Stimulated activated naive CD4-positive, alpha-beta T cell treated with Interleukin-2 at 50 U/mL for 16 hours (primary cell): ENCODE data around the gene ZNF567.
"Not testable (repeated sequence)": the region's sequence is repeated elsewhere in the genome, so short reads cannot be mapped to it uniquely, and the experiment has no call there.

Source experiments
- DNase-seq: peaks from one replicate; lab custom pipeline; 2025; lab: John Stamatoyannopoulos, UW

Gene ZNF567

DNA sequence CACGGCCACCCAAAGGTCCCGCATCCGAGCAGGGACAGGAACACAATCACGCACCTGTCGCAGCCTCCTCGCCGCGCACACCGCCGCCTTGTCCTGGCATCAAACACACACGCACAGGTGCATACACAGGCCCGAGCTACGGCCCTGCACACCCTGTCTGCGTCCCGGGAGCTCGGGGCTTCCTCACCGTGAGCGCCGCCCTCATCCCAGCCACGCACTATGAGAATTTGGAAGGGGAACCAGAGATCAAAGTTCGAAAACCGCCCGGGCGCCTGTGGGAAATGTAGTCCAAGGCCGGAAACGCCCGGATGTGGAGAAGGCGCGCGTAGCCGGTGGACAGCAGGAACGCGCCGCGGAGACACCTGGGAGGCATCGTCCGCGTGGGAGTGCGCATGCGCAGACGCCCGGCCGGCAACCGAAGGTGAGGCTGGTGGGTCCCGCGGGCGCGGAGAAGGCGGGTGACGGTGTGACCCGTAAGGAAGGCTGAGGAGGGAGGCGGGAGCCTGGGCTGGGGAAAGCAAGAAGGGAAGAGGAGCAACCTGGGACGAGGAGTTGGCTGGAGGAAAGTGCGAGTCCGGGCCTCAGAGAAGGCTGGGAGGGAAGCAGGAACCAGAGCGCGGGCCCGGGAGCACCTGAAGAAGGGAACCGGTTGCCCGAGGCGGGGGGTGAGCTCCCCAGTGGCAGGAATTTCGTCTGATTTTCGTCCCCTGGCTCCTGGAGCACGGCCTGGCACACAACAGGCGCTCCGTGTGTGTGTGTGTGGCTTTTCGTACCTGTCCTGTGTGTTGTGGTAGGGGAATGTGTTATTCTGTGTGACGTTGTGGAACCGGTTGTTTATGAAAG lies at the start of gene ZNF567:
Gene ZNF567, plus strand, starts transcription at position 399 of the 843 bp plus-strand sequence. CDS start 7,256 bp downstream, outside the sequence.
- DNase-seq: peak; percentile 97

DNA sequence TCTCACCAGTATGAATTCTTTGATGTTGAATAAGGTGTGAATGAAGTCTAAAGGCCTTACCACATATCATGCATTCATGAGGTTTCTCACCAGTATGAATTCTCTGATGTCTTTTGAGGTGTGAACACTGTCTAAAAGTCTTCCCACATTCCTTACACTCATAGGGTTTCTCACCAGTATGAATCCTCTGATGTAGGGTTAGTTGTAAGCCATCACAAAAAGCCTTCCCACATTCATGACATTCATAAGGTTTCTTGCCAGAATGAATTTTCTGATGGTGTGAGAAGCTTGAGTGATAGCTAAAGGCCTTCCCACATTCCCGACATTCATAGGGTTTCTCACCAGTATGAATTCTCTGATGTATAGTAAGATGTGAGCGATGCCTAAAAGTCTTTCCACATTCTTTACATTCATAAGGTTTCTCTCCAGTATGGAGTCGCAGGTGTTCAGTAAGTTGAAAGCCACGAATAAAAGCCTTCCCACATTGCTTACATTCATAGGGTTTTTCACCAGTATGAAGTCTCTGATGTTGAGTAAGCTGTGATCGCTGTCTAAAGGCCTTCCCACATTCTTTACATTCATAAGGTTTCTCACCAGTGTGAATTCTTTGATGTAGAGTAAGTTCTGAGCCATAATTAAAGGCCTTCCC lies 48.4 kb upstream of the ZNF567 start:
- no peak for DNase-seq

- no peak for DNase-seq
These were observed 40.7 kb upstream of the ZNF567 start for GRCh38 chr19:36646746-36647145.

DNA sequence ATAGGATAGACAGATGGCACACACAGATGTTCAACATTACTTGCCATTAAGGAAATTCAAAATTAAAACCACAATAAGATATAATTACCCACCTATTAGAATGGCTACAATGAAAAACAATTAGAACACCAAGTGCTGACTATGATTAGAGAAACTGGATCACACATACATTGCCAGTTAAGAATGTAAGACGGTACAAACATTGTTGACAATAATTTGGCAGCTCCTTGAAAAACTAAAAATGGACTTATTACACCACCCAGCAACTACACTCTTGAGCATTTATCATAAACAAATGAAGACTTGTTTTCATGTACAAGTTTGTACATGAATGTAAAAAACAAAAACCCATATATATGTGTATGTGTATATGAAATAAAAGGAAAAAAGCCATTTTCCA lies 34.5 kb upstream of the ZNF567 start:
- no peak for DNase-seq

- DNase-seq: no peak
These were observed 21.6 kb upstream of the ZNF567 start for GRCh38 chr19:36665832-36666231.

DNA sequence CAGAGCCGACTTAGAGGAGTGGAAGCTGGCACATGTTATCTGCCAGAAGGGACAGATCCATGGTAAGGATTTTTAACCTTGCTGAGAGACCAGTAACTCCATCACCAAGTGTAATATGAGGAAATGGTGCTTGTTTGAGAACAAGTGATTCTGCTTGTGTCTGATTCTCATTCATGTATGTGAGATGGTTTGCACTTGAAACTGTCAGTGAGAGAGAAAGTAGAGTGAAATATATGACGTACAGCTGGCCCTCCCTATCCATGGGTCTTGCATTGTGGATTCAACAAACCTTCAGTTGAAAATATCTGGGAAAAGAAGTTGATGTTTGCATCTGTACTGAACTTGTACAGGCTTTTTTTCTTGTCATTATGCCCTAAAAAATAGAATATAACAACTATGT lies 18.8 kb upstream of the ZNF567 start:
- no peak for DNase-seq

DNA sequence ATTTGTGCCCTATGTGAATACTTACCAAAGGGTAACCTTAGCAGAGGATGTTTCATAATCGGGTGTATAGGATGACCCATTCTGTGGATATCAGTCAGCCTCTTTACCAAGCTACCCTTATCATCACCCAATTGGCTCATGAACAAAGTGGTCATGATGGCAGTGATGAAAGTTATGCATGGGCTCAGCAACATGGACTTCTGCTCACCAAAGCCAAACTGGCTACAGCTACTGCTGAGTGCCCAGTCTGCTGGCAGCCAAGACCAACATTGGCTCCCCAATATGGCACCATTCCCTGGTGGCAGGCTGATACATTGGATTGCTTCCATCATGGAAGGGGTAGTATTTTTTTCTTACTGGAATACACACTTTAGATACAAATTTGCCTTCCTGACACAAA lies 15.0 kb upstream of the ZNF567 start:
- DNase-seq: no peak

- DNase-seq: no peak
These were observed 13.2 kb upstream of the ZNF567 start for GRCh38 chr19:36674201-36674600.

DNA sequence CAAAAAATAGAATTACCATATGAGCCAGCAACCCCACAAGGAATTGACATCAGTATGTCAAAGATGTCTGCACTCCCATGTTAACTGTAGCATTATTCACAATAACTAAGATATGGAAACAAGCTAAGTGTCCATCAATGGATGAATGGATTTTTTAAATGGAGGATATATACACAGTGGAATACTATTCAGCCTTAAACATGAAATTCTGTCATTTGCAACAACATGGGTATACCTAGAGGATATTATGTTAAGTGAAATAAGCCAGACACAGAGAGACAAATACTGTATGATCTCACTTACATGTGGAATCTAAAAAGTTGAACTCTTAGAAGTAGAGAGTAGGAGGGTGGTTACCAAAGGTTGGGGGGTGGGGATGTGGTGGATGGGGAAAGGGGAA lies 8.0 kb upstream of the ZNF567 start:
- DNase-seq: no peak

DNA sequence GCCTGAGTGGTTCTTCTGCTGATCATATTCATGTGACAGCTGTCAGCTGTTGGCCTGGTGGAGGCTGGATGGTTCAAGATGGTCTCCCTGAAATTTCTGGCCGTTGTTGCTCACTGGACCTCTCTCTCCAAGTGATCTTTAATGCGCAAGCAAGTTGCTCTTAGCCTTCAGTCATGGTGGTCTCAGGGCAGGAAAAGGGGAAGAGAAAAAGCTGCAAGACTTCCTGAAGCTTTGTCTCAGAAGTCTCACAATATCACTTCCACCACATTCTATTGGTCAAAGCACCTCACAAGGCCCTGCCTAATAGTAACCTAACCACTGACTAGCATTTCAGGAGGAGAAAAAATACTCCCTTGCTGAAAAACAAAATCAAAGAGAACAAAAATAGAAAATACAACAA lies 1.6 kb upstream of the ZNF567 start:
- no peak for DNase-seq

DNA sequence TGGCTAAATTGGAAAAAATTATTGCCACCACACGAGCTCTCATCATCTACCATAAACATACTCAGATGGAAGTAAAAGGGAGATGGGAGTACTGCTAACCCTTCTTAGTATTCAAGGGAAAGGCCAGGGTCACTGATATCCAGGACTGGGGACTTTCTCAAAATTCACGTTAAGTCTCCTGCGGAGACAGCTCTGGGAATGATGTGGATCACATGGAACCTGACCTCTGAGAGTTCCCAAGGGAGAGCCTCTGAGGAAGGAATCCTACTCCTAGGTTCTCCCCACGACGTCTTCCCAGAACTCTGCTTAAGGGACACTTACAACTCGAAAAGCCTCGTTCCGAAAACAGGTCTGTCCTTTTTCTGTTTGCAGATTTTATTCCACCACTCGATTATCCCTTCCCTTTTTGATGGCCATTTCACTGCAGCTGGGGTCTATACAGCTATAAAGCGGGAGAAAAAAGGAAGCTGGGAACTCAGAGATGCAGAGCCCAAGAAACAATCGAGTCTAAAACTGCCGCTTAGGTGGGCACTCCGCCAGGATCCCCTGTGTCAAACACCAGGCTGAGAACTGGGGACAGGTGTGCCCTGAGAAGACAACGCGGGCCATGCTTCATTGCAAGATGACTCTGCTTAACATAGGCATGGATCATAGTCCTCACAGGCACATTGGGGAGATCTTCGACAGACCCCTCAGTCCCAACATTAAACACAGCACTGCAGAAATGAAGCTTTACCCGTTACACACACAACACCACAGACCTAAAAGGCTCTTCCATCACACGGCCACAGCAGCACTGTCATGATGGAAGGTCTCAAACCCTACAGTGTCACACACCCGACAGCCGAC lies 823 bp upstream of the ZNF567 start:
- no peak for DNase-seq

DNA sequence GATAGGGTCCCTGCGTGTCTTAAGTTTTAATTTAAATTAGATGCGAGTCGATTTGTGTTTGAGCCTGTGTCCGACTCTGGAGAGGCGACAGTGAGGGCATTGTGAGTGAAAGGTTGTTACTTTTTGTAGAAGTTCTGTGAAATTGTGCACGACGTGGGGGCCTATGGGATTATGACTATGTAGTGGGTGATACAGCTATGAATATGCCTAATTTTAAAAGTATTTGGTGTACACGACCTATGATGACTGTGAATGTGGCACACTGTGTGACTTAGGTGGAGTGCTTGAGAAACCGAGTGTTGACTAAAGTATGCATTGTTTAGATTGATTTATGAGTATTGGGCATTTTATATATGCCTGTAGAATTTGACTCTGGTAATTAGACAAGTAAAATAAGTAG lies 646 bp downstream of the ZNF567 start:
- DNase-seq: no peak

GRCh38 chr19:36707134-36707533 lies 19.7 kb downstream of the ZNF567 start:
- DNase-seq: no peak

GRCh38 chr19:36709423-36709822 lies 22.0 kb downstream of the ZNF567 start:
- DNase-seq: no peak

DNA sequence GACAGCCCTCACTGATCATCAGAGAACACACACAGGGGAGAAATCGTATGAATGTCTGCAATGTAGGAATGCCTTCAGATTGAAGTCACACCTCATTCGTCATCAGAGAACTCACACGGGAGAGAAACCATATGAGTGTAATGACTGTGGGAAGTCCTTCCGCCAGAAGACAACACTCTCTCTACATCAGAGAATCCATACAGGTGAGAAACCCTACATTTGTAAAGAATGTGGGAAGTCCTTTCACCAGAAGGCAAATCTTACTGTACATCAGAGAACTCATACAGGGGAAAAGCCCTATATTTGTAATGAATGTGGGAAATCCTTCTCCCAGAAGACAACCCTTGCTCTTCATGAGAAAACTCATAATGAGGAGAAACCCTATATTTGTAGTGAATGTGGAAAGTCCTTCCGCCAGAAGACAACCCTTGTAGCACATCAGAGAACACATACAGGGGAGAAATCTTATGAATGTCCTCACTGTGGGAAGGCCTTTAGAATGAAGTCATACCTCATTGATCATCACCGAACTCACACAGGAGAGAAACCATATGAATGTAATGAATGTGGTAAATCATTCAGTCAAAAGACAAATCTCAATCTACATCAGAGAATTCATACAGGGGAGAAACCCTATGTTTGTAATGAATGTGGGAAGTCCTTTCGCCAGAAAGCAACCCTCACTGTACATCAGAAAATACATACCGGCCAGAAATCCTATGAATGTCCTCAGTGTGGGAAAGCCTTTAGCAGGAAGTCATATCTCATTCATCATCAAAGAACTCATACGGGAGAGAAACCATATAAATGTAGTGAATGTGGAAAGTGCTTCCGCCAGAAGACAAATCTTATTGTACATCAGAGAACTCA lies 32.5 kb downstream of the ZNF567 start:
- DNase-seq: no peak

DNA sequence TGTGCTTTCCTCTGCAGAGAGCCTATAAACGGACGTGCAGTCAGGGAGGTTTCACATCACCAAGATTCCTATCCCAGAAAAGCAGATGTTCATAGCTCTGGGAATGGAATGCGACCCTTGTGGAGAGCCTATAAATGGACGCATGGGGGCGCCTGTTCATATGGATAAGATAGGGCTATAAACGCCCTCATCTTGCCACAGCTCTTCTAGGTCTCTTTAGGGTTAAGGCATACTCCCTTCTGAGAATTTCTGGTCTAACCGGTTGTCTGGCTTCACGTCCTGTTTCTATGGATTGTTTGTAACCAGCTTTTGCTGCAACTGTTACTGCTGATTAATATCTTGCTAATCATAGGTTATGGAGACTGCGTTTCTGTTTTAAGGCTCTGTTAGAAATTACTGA lies 48.8 kb downstream of the ZNF567 start:
- DNase-seq: not testable (repeated sequence)

DNA sequence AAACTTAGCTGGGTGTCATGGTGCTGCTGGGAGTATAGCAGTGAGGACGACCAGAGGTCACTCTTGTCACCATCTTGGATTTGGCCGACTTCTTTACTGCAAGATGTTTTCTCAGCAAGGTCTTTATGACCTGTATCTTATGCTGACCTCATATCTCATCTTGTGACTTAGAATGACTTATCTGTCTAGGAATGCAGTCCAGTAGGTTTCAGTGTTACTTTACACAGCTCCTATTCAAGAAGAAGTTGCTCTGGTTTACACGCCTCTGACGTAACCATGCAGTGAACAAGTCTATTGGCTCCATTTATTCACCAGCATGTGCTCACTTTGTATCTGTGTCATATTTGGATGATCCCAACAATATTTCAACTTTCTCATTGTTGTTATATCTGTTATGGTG lies 58.5 kb downstream of the ZNF567 start:
- DNase-seq: no peak

DNA sequence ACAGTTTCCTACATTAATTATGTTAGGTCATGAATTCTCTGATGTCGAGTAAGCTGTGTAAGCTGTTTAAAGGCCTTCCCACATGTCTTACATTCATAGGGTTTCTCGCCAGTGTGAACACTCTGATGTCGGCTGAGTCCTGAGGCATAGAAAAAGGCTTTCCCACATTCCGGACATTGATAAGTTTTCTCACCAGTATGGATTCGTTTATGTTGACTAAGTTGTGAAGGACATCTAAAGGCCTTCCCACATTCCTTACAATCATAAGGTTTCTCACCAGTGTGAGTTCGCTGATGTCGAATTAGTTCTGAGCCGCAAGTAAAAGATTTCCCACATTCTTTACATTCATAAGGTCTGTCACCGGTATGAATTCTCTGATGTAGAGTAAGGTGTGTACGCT lies 60.3 kb downstream of the ZNF567 start:
- DNase-seq: no peak

DNA sequence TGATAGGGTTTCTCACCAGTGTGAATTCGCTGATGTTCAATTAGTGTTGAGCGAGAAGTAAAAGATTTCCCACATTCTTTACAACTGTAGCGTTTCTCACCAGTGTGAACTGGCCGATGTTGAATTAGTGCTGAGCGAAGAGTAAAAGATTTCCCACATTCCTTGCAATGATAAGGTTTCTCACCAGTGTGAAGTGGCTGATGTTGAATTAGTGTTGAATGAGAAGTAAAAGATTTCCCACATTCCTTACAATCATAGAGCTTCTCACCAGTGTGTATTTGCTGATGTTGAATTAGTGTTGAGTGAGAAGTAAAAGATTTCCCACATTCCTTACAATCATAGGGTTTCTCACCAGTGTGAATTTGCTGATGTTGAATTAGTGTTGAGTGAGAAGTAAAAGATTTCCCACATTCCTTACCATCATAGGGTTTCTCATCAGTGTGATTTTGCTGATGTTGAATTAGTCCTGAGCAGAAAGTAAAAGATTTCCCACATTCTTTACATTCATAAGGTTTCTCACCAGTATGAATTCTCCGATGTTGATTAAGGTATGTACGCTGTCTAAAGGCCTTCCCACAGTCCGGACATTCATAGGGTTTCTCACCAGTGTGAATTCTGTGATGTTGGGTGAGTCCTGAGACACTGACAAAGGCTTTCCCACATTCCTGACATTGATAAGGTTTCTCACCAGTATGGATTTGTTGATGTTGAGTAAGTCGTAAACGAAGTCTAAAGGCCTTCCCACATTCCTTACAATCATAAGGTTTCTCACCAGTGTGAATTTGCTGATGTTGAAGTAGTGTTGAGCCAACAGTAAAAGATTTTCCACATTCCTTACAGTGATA lies 61.2 kb downstream of the ZNF567 start:
- no peak for DNase-seq

DNA sequence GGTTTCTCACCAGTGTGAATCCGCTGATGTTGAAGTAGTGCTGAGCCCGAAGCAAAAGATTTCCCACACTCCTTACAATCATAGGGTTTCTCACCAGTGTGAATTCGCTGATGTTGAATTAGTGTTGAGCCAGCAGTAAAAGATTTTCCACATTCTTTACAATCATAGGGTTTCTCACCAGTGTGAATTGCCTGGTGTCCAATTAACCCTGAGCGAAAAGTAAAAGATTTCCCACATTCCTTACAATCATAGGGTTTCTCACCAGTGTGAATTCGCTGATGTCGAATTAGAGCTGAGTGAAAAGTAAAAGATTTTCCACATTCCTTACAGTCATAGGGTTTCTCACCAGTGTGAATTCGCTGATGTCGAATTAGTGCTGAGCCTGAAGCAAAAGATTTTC lies 62.2 kb downstream of the ZNF567 start:
- DNase-seq: not testable (repeated sequence)
